ENCODE data around the gene GNMT. TPM values are rescaled to one million over a fixed set of nuclear protein-coding genes. Genes with fewer than 3 reads are reported as not detected.

The GNMT gene
- total and polyA plus RNA-seq, 2 donors (not counting 1 experiment from before 2014, with no cell fraction given): 0.06 TPM; not detected in 1

DNA sequence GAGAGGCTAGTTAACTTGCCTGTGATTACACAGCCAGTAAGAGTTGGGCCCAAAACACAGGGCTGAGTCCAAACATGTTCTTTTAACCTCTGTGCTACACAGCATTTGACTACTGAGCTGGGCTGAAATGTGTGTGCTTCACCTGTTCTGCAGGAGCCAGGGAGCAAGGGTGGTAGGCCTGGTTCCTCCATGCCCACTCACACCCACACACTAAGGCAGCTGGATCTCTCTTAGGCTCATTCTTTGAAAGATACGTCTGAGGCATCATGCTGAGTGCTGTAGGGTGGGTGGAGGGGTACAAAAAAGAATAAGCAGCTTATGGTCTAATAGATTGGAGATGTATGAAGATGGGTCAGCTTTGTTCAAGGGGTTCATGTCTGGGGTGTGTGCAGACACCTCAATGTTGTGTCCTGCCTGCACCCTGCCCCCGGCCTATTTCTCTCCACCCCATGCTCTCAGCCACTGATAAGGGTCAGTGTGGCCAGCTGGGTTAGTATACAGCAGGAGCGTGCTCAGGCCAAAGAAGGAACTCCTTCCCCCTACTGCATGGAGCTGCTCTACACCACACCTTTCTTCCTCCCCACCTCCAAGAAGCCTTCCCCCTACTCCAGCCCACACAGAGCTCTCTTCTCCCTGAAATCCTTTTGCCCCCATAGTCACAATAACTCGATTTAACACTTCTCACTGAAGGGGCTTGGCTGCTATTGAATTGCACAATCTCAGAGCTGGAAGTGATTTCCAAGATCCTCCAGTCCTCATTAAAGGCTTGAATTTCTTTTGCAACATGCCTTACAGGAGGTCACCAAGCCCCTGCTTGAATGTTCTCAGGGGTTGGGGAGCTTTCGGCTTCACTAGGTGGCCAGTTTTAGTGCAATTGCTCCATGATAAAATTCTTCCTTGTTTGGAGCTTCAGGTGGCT lies 27.2 kb downstream of the GNMT start:
- peaks cover 13% of the 10 kb centered on the region for H3K79me2 ChIP-seq (ENCODE audit: control insufficient read depth, insufficient read depth, low read length)
- no peak for DNase-seq (ENCODE audit: low read depth in 2 of 2)
- H3K4me1 ChIP-seq (ENCODE audit: control insufficient read depth, extremely low read depth, insufficient read depth, low read length): peaks cover 8% of the 10 kb centered on the region
- H4K20me1 ChIP-seq (ENCODE audit: control insufficient read depth, extremely low read depth, insufficient read depth, low read length): no peaks in the 10 kb centered on the region
- H2AFZ ChIP-seq (ENCODE audit: low read length): no peak overlapping the region
- no peak overlapping the region for H3K4me2 ChIP-seq (ENCODE audit: extremely low read depth, insufficient read depth, low read length)
- no peak for TF ChIP-seq EZH2 (IDR thresholded peaks at IDR 0.05; ENCODE audit: low read length, missing control alignments)
- TF ChIP-seq, protein P1, sequence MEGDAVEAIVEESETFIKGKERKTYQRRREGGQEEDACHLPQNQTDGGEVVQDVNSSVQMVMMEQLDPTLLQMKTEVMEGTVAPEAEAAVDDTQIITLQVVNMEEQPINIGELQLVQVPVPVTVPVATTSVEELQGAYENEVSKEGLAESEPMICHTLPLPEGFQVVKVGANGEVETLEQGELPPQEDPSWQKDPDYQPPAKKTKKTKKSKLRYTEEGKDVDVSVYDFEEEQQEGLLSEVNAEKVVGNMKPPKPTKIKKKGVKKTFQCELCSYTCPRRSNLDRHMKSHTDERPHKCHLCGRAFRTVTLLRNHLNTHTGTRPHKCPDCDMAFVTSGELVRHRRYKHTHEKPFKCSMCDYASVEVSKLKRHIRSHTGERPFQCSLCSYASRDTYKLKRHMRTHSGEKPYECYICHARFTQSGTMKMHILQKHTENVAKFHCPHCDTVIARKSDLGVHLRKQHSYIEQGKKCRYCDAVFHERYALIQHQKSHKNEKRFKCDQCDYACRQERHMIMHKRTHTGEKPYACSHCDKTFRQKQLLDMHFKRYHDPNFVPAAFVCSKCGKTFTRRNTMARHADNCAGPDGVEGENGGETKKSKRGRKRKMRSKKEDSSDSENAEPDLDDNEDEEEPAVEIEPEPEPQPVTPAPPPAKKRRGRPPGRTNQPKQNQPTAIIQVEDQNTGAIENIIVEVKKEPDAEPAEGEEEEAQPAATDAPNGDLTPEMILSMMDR (conservative IDR thresholded peaks at IDR 0.05 in 1 of 2, IDR thresholded peaks at IDR 0.05 in 1 of 2; ENCODE audit: low read depth in 1 of 2, low read length in 2 of 2): no peak
- H3K9me3 ChIP-seq (ENCODE audit: control insufficient read depth, insufficient read depth, low read depth, low read length): no peaks in the 10 kb centered on the region
- H3K27me3 ChIP-seq (ENCODE audit: control insufficient read depth, insufficient read depth, low read length): no peaks in the 10 kb centered on the region
- no peak overlapping the region for H3K4me3 ChIP-seq (replicated peaks in 1 of 4; ENCODE audit: control extremely low read depth in 1 of 4, insufficient read depth in 1 of 4, low read depth in 3 of 4, low read length in 4 of 4)
- no peak overlapping the region for H3K9ac ChIP-seq (ENCODE audit: insufficient read depth, low read length)
- peaks cover 3% of the 10 kb centered on the region for H3K36me3 ChIP-seq (ENCODE audit: control insufficient read depth, insufficient read depth, low read length)
- H3K27ac ChIP-seq (ENCODE audit: insufficient read depth, low read length): no peak overlapping the region

DNA sequence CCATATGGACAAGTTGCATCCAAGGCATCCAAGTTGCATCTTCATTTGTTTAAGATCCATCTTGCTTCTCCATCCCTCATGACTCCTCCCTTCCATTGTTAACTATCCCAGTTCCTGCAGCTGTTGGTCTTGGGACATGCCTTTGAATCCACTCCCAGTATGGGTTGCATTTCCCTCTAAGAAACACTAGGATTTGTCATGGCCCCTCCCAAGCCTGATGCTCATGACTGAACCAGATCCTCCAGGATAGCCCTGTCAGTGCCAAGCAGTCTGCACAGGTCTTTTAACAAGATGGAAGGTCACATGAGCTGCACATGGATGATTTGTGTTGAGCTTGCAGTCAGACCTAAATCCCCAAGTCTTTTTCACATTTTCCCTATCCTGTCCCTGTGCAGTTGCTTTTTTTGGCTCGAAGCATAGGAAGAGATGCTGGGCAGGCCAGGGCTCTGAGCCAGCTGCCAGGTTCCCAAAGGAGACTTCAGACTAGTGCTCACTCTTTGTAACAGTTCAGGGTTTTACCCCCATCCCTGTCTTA lies 28.0 kb downstream of the GNMT start:
- DNase-seq (ENCODE audit: low read depth in 2 of 2): peak; percentile 28 to 32
- Histone ChIP-seq H3K9me3 (ENCODE audit: control insufficient read depth, insufficient read depth, low read depth, low read length) (no peaks in the 10 kb centered on the region), H4K20me1 (ENCODE audit: control insufficient read depth, extremely low read depth, insufficient read depth, low read length) (no peaks in the 10 kb centered on the region), H3K27me3 (ENCODE audit: control insufficient read depth, insufficient read depth, low read length) (no peaks in the 10 kb centered on the region), H3K9ac (ENCODE audit: insufficient read depth, low read length) (no peak overlapping the region), H3K4me1 (ENCODE audit: control insufficient read depth, extremely low read depth, insufficient read depth, low read length) (peaks cover 8% of the 10 kb centered on the region), H3K79me2 (ENCODE audit: control insufficient read depth, insufficient read depth, low read length) (peaks cover 13% of the 10 kb centered on the region), H2AFZ (ENCODE audit: low read length) (no peak overlapping the region), H3K27ac (ENCODE audit: insufficient read depth, low read length) (no peak overlapping the region), H3K4me2 (ENCODE audit: extremely low read depth, insufficient read depth, low read length) (no peak overlapping the region), H3K4me3 (replicated peaks in 1 of 4; ENCODE audit: control extremely low read depth in 1 of 4, insufficient read depth in 1 of 4, low read depth in 3 of 4, low read length in 4 of 4) (no peak overlapping the region), H3K36me3 (ENCODE audit: control insufficient read depth, insufficient read depth, low read length) (peaks cover 3% of the 10 kb centered on the region)
- TF ChIP-seq, protein P1 (conservative IDR thresholded peaks at IDR 0.05 in 1 of 2, IDR thresholded peaks at IDR 0.05 in 1 of 2; ENCODE audit: low read depth in 1 of 2, low read length in 2 of 2): no peak
- no peak for TF ChIP-seq EZH2 (IDR thresholded peaks at IDR 0.05; ENCODE audit: low read length, missing control alignments)

DNA sequence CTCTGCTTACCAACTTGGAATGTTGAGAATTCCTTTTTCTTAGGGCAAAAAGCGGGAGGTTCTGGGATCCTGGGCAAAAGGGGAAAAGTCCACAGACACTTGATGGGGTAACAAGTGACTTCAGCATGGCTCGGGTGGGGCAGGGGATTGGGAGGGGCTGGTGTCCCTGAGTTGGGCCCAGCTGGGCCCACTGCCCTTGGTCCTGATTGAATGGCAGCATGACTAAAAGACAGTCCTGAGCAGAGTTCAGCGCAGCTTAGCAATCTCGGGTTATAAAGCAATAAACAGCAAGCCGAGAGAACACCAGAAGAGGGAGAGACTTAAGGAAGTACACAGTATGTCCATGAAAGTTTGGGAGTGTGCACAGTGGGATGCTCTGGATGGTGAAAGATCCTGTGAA lies 29.4 kb downstream of the GNMT start:
- Histone ChIP-seq H3K36me3 (ENCODE audit: control insufficient read depth, insufficient read depth, low read length) (peaks cover 3% of the 10 kb centered on the region), H3K9ac (ENCODE audit: insufficient read depth, low read length) (no peak overlapping the region), H3K4me3 (replicated peaks in 1 of 4; ENCODE audit: control extremely low read depth in 1 of 4, insufficient read depth in 1 of 4, low read depth in 3 of 4, low read length in 4 of 4) (no peak overlapping the region), H3K4me1 (ENCODE audit: control insufficient read depth, extremely low read depth, insufficient read depth, low read length) (peaks cover 8% of the 10 kb centered on the region), H2AFZ (ENCODE audit: low read length) (no peak overlapping the region), H3K4me2 (ENCODE audit: extremely low read depth, insufficient read depth, low read length) (no peak overlapping the region), H3K79me2 (ENCODE audit: control insufficient read depth, insufficient read depth, low read length) (peaks cover 12% of the 10 kb centered on the region), H3K27ac (ENCODE audit: insufficient read depth, low read length) (no peak overlapping the region), H3K9me3 (ENCODE audit: control insufficient read depth, insufficient read depth, low read depth, low read length) (no peaks in the 10 kb centered on the region), H4K20me1 (ENCODE audit: control insufficient read depth, extremely low read depth, insufficient read depth, low read length) (no peaks in the 10 kb centered on the region), H3K27me3 (ENCODE audit: control insufficient read depth, insufficient read depth, low read length) (no peaks in the 10 kb centered on the region)
- no peak for DNase-seq (ENCODE audit: low read depth in 2 of 2)
- TF ChIP-seq, protein P1 (conservative IDR thresholded peaks at IDR 0.05 in 1 of 2, IDR thresholded peaks at IDR 0.05 in 1 of 2; ENCODE audit: low read depth in 1 of 2, low read length in 2 of 2): no peak
- TF ChIP-seq EZH2 (IDR thresholded peaks at IDR 0.05; ENCODE audit: low read length, missing control alignments): no peak
